GM12878 (cell line): ENCODE results near the gene ENDOU. TPM values are rescaled to one million over a fixed set of nuclear protein-coding genes. Genes with fewer than 3 reads are reported as not detected.

Experiments
- ATAC-seq: fragments of 200-7000 bp; cut with Tn5 transposase; 3 replicates; pipeline ENCODE4 v1.9.1; 2020; ENCODE audit warnings: mild to moderate bottlenecking, moderate library complexity
- BruUV-seq: library from RNA; stranded (reverse); fragments of 400-500 nt; replicated peaks from 2 replicates; lab custom pipeline; 2021; lab: Mats Ljungman, UMichigan
- CTCF ChIA-PET: fragments of 300-600 bp; sonication (Branson Sonifier 250); formaldehyde crosslinking; extraction: SDS; loops from one replicate; lab custom pipeline; 2021; ENCODE audit warnings: inconsistent platforms; lab: Yijun Ruan, JAX
- POLR2A ChIA-PET: fragments of 350-600 bp; formaldehyde crosslinking; extraction: SDS; loops from one replicate; lab custom pipeline; 2021; ENCODE audit warnings: inconsistent platforms; lab: Charles Lee
- RAD21 ChIA-PET: fragments of 300-600 bp; sonication (Branson Sonifier 250); formaldehyde crosslinking; loops from one replicate; lab custom pipeline; 2023; ENCODE audit warnings: antibody characterized with exemption; ENCODE audit not compliant: unreplicated experiment; lab: Charles Lee
- SMC1A ChIA-PET: fragments of 300-600 bp; sonication (Branson Sonifier 250); formaldehyde crosslinking; loops from one replicate; lab custom pipeline; 2023; ENCODE audit not compliant: unreplicated experiment, uncharacterized antibody; lab: Charles Lee
- DNase-seq: peaks from one replicate; pipeline ENCODE4 v3.0.0-alpha.2; 2011; ENCODE audit warnings: low read depth, low spot score
- FAIRE-seq: peaks from 3 replicates; lab custom pipeline; 2011; peaks lifted over from hg19 to GRCh38; lab: Jason Lieb, UNC
- H2AFZ ChIP-seq: 2 replicates; pipeline ENCODE4 v1.6.0; 2011; ENCODE audit warnings: low read depth, low read length, control low read depth; ENCODE audit not compliant: control insufficient read depth
- H3K27ac ChIP-seq: 2 replicates; pipeline ENCODE4 v1.5.1; 2011; ENCODE audit warnings: control low read depth; ENCODE audit not compliant: control insufficient read depth, insufficient read depth
- H3K27me3 ChIP-seq, 2 experiments: replicated peaks in 1 of 2; 2 replicates each; pipeline versions ENCODE4 v1.6.0 to v1.6.1; 2011; ENCODE audit warnings: low read length in 1 of 2; ENCODE audit not compliant: control insufficient read depth in 2 of 2, insufficient read depth in 2 of 2
- H3K36me3 ChIP-seq, 2 experiments: 2 replicates each; pipeline ENCODE4 v1.5.1; 2011; ENCODE audit warnings: low read length in 1 of 2; ENCODE audit not compliant: control insufficient read depth in 2 of 2, insufficient read depth in 2 of 2
- H3K4me1 ChIP-seq: 2 replicates; pipeline ENCODE4 v1.6.1; 2011; ENCODE audit warnings: mild to moderate bottlenecking, low read length, moderate library complexity, mixed read lengths; ENCODE audit not compliant: control insufficient read depth, insufficient read depth
- H3K4me2 ChIP-seq: 2 replicates; pipeline ENCODE4 v1.6.0; 2011; ENCODE audit warnings: control low read depth; ENCODE audit not compliant: control insufficient read depth, insufficient read depth
- H3K4me3 ChIP-seq: fragments of 200-600 bp; sonication (generic); 2 replicates; pipeline ENCODE4 v1.5.1; 2016
- H3K79me2 ChIP-seq: 2 replicates; pipeline ENCODE4 v1.6.0; 2011; ENCODE audit warnings: low read length; ENCODE audit not compliant: control insufficient read depth, insufficient read depth
- H3K9ac ChIP-seq: 2 replicates; pipeline ENCODE4 v1.8.0; 2011; ENCODE audit warnings: low read length, control low read depth, mixed read lengths; ENCODE audit not compliant: control insufficient read depth, insufficient read depth
- H3K9me3 ChIP-seq: replicated peaks from 3 replicates; pipeline ENCODE4 v1.5.1; 2011; ENCODE audit warnings: mild to moderate bottlenecking, low read length; ENCODE audit not compliant: control insufficient read depth, insufficient read depth
- H4K20me1 ChIP-seq: 2 replicates; pipeline ENCODE4 v1.6.0; 2011; ENCODE audit not compliant: control insufficient read depth, insufficient read depth
- BHLHE40 ChIP-seq, 2 experiments: fragments of 450-650 bp in 1 of 2; IDR thresholded peaks; 2 replicates each; pipeline ENCODE4 v1.6.1; 2011 to 2017; ENCODE audit warnings: low read depth in 2 of 2, borderline replicate concordance in 1 of 2, improper control_type of control experiment in 1 of 2, low read length in 1 of 2, mild to moderate bottlenecking in 1 of 2
- CHD1 ChIP-seq: IDR thresholded peaks from 2 replicates; pipeline ENCODE4 v1.6.1; 2012; ENCODE audit warnings: low read depth, low read length, improper control_type of control experiment
- NFYB ChIP-seq: IDR thresholded peaks from 2 replicates; pipeline ENCODE4 v1.6.1; 2011; ENCODE audit warnings: low read depth, mild to moderate bottlenecking, low read length, improper control_type of control experiment, moderate library complexity; ENCODE audit not compliant: insufficient read depth
- NR2C1 ChIP-seq: fragments of 450-650 bp; IDR thresholded peaks from 2 replicates; pipeline ENCODE4 v1.6.1; 2017; ENCODE audit warnings: antibody characterized with exemption, mild to moderate bottlenecking, moderate library complexity
- NRF1 ChIP-seq: conservative IDR thresholded peaks from 2 replicates; pipeline ENCODE4 v1.6.1; 2011; ENCODE audit warnings: mild to moderate bottlenecking, low read depth, low read length, improper control_type of control experiment
- STAT1 ChIP-seq: fragments of 450-650 bp; conservative IDR thresholded peaks from 2 replicates; pipeline ENCODE4 v1.6.1; 2014; ENCODE audit warnings: antibody characterized with exemption, mild to moderate bottlenecking
- ZNF384 ChIP-seq: IDR thresholded peaks from 2 replicates; pipeline ENCODE4 v1.6.1; 2012; ENCODE audit warnings: low read depth, mild to moderate bottlenecking, low read length, improper control_type of control experiment, borderline replicate concordance
- WGBS: methylation state at CpG from one replicate; pipeline ENCODE4 v1.1.6; 2016; ENCODE audit warnings: low lambda C conversion rate; ENCODE audit not compliant: insufficient replicate concordance, insufficient coverage; ENCODE audit errors: missing lambda C conversion rate; 5-methylcytosine and 5-hydroxymethylcytosine counted together
- in situ Hi-C: fragments of 300-500 bp; cut with MboI; formaldehyde crosslinking; loops from 9 replicates; pipeline ENCODE4 v1.14.3; 2018; ENCODE audit warnings: mixed read lengths
- intact Hi-C: fragments of 100-400 bp; cut with micrococcal nuclease; formaldehyde crosslinking; loops from one replicate; pipeline ENCODE4 v1.14.2; 2022; ENCODE audit not compliant: unreplicated experiment
- polyA plus RNA-seq, 11 experiments: library from polyadenylated mRNA; depleted of rRNA in 4 of 11; unstranded in 6 of 11; stranded (reverse) in 5 of 11; fragments of >200 nt; fragmentation: Nextera tagmentation in 4 of 11; fragmentation: Illumina TruSeq in 1 of 11; extraction: Ambion mirVana in 4 of 11; extraction: Trizol in 1 of 11; gene quantifications; 1 replicate in 1 of 11; 2 replicates in 10 of 11; pipeline versions ENCODE4 v1.2.1 to v1.2.3, GENCODE V29; 2011 to 2016; ENCODE audit warnings: inconsistent platforms in 2 of 11, missing spikeins in 2 of 11, low read depth in 1 of 11
- total RNA-seq, 4 experiments: library from RNA; depleted of rRNA in 3 of 4; stranded (reverse); fragments of >200 nt in 3 of 4; fragmentation: Illumina TruSeq in 1 of 4; extraction: Trizol in 1 of 4; gene quantifications; 2 replicates each; pipeline versions ENCODE4 v1.2.1 to v1.2.3, GENCODE V29; 2013 to 2021
- TF ChIP-seq, protein P1 (sequence below): fragments of 450-650 bp; conservative IDR thresholded peaks from 2 replicates; pipeline ENCODE4 v1.6.1; 2017; ENCODE audit warnings: mild to moderate bottlenecking, moderate library complexity
- TF ChIP-seq, protein P2 (sequence below): fragments of 450-650 bp; IDR thresholded peaks from 2 replicates; pipeline ENCODE4 v1.6.1; 2016; ENCODE audit warnings: mild to moderate bottlenecking
- TF ChIP-seq, protein P3 (sequence below): fragments of 150-350 bp; IDR thresholded peaks from 2 replicates; pipeline ENCODE4 v1.6.1; 2016; ENCODE audit warnings: low read depth, low read length

Gene ENDOU
- total and polyA plus RNA-seq, 10 of the 15 experiments (the other 5 are each of a cell fraction or from before 2014, with no cell fraction given) = 0.03 to 0.17 (median 0.10) TPM; not detected in 4

- TF ChIP-seq, protein P1, sequence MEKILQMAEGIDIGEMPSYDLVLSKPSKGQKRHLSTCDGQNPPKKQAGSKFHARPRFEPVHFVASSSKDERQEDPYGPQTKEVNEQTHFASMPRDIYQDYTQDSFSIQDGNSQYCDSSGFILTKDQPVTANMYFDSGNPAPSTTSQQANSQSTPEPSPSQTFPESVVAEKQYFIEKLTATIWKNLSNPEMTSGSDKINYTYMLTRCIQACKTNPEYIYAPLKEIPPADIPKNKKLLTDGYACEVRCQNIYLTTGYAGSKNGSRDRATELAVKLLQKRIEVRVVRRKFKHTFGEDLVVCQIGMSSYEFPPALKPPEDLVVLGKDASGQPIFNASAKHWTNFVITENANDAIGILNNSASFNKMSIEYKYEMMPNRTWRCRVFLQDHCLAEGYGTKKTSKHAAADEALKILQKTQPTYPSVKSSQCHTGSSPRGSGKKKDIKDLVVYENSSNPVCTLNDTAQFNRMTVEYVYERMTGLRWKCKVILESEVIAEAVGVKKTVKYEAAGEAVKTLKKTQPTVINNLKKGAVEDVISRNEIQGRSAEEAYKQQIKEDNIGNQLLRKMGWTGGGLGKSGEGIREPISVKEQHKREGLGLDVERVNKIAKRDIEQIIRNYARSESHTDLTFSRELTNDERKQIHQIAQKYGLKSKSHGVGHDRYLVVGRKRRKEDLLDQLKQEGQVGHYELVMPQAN = no peak
- TF ChIP-seq NR2C1 = no peak
Measured at GRCh38 chr12:47689215-47689614, 36.1 kb downstream of the ENDOU start (continued).

GRCh38 chr12:47687636-47688035 is 37.7 kb downstream of the ENDOU start:
- ChIA-PET SMC1A (interaction anchor here (0.8 to 2.2 kb wide), 9 partner anchors 11 to 655 kb away, joined by 3 to 23 read pairs (median 3); no protein-coding TSS in a partner anchor), RAD21 (interaction anchor here (0.6 to 1.9 kb wide), 4 partner anchors 10 to 655 kb away, joined by 3 to 16 read pairs (median 10); no protein-coding TSS in a partner anchor)
- FAIRE-seq = no peak
- no peak overlapping the region for H2AFZ ChIP-seq
- H3K4me3 ChIP-seq = no peak overlapping the region
- 79% methylated on average over 3 of the region's 3 CpGs for whole genome bisulfite sequencing
- H3K27me3 ChIP-seq = no peaks in the 10 kb centered on the region
- BruUV-seq = no TSS peak
- no peak overlapping the region for H3K27ac ChIP-seq
- TF ChIP-seq NRF1 (no peak), BHLHE40 (IDR thresholded peaks at IDR 0.05; ENCODE audit: borderline replicate concordance in 1 of 2, low read depth in 2 of 2, low read length in 1 of 2) (no peak), ZNF384 (no peak), NFYB (no peak), CHD1 (no peak), STAT1 (no peak)
- TF ChIP-seq, protein P2, sequence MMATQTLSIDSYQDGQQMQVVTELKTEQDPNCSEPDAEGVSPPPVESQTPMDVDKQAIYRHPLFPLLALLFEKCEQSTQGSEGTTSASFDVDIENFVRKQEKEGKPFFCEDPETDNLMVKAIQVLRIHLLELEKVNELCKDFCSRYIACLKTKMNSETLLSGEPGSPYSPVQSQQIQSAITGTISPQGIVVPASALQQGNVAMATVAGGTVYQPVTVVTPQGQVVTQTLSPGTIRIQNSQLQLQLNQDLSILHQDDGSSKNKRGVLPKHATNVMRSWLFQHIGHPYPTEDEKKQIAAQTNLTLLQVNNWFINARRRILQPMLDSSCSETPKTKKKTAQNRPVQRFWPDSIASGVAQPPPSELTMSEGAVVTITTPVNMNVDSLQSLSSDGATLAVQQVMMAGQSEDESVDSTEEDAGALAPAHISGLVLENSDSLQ = no peak
- TF ChIP-seq, protein P3, sequence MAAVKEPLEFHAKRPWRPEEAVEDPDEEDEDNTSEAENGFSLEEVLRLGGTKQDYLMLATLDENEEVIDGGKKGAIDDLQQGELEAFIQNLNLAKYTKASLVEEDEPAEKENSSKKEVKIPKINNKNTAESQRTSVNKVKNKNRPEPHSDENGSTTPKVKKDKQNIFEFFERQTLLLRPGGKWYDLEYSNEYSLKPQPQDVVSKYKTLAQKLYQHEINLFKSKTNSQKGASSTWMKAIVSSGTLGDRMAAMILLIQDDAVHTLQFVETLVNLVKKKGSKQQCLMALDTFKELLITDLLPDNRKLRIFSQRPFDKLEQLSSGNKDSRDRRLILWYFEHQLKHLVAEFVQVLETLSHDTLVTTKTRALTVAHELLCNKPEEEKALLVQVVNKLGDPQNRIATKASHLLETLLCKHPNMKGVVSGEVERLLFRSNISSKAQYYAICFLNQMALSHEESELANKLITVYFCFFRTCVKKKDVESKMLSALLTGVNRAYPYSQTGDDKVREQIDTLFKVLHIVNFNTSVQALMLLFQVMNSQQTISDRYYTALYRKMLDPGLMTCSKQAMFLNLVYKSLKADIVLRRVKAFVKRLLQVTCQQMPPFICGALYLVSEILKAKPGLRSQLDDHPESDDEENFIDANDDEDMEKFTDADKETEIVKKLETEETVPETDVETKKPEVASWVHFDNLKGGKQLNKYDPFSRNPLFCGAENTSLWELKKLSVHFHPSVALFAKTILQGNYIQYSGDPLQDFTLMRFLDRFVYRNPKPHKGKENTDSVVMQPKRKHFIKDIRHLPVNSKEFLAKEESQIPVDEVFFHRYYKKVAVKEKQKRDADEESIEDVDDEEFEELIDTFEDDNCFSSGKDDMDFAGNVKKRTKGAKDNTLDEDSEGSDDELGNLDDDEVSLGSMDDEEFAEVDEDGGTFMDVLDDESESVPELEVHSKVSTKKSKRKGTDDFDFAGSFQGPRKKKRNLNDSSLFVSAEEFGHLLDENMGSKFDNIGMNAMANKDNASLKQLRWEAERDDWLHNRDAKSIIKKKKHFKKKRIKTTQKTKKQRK = no peak
- TF ChIP-seq, all 136 proteins: peak for 0
- DNase-seq (no peak), ATAC-seq (no peak)
- ChIA-PET CTCF (interaction anchor here (1.1 to 5.4 kb wide), 9 partner anchors 17 to 655 kb away, joined by 3 to 65 read pairs (median 6); no protein-coding TSS in a partner anchor), POLR2A (no interaction called here)
- Histone ChIP-seq H3K36me3 (peaks cover 1 to 10% of the 10 kb centered on the region in 2 experiments), H4K20me1 (no peaks in the 10 kb centered on the region), H3K9ac (no peak overlapping the region), H3K9me3 (no peaks in the 10 kb centered on the region), H3K4me1 (no peaks in the 10 kb centered on the region), H3K4me2 (no peak overlapping the region), H3K79me2 (no peaks in the 10 kb centered on the region)
- in situ Hi-C loops (loop anchor here (10.0 kb wide), 1 partner anchor 653 kb away; no protein-coding TSS in a partner anchor), intact Hi-C loops (no loop called here)
